CMK (cell line): Measurements from ENCODE around the gene ARMC7.
"Not testable (repeated sequence)": the region's sequence is repeated elsewhere in the genome, so short reads cannot be mapped to it uniquely, and the experiment has no call there.

Experiments used
- DNase-seq: peaks from one replicate; pipeline ENCODE4 v3.0.0-alpha.2; 2010; ENCODE audit warnings: low read depth

The ARMC7 gene

DNA sequence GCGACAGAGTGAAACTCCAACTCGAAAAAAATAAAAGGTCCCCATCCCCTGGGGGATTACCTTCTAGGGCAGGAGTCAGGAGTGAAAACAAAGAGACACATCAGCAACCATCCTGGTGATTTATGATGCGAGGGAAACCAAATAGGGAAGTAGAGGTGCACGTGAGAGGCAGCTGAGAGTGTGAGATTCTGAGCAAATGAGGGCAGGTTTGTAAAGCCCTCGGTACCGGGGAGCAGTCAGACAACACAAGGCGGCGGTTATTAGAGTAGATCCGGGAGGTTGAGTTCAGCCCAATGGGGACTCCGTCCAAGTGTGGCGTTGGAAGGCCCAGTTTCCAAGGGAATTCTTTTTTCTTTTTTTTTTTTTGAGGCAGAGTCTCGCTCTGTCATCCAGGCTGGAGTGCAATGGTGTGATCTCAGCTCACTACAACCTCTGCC is 7.4 kb upstream of the ARMC7 start:
- DNase-seq, result no peak

DNA sequence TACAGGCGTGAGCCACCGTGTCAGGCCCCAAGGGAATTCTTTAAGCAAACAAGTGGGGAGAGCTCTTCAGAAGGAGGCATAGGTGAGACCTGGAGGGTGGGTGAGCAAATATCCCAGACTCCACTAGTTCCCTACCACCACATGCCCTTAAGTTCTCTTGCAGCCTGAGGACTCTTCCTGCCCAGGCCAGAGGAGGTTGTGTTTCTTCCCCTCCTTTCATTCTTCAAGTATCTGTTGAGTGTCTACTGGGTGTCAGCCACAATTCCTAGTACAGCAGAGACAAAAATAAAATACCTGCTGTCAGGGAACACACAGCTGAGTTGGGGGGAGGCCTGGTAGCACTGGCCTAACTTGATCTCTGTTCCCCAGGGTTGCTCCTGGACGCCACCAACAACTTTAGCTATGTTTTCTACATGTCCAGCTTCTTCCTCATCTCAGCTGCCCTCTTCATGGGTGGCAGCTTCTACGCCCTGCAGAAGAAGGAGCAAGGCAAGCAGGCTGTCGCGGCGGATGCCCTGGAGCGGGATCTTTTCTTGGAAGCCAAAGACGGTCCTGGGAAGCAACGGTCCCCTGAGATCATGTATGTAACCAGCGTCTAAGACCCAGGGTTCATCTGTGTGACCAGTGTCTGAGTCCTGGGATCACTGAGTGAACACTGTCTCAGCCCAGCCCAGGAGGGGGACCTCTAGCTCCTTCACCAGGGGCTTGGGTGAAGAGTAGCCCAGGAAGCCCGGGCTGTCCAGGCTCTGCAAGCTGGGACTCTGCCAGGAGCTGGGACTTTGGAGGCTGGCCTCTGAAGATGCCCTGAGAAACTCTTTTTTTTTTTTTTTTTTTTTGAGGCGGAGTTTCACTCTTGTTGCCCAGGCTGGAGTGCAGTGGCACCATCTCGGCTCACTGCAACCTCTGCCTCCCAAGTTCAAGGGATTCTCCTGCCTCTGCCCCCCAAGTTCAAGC is 5.9 kb upstream of the ARMC7 start:
- DNase-seq, result no peak

- no peak for DNase-seq
Measured at GRCh38 chr17:75105126-75106080, 4.4 kb upstream of the ARMC7 start.

DNA sequence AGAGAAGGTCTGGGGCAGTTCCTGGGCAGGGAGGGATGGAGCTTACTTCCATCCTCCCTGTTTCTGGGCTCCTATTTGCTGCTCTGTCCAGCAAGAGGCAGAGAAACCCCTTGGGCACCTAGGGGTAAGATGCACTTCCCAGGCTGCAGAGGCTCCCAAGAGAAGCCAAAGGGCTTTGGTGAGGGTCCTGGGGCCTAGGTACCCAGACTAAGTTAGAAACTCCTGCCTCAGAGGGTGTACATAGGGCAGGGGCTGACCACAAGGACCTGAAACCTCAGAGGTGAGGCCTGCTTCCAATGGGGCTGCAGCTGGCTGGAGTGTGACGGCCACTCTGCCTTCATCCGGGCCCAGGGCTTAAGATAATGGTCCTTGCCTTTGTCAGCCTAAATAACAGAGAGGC is 1.6 kb upstream of the ARMC7 start:
- DNase-seq, result no peak

DNA sequence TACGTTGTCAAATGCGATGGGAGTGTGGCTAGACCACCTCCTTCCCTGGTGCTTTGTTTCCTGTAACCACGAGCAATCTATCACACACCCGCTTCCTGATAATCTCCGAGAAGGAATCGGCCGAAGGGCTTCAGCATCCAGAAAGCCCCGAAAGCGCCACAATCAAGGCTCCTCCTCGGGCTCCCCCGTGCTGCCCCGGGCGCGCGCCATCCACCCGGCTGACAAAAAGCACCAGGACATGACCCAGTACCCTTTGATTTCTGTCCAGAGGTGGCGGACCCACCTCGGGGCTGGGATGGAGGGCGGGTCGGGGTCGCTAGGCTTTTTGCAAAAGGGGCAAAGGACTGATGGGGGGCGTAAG is 743 bp upstream of the ARMC7 start:
- no peak for DNase-seq

DNA sequence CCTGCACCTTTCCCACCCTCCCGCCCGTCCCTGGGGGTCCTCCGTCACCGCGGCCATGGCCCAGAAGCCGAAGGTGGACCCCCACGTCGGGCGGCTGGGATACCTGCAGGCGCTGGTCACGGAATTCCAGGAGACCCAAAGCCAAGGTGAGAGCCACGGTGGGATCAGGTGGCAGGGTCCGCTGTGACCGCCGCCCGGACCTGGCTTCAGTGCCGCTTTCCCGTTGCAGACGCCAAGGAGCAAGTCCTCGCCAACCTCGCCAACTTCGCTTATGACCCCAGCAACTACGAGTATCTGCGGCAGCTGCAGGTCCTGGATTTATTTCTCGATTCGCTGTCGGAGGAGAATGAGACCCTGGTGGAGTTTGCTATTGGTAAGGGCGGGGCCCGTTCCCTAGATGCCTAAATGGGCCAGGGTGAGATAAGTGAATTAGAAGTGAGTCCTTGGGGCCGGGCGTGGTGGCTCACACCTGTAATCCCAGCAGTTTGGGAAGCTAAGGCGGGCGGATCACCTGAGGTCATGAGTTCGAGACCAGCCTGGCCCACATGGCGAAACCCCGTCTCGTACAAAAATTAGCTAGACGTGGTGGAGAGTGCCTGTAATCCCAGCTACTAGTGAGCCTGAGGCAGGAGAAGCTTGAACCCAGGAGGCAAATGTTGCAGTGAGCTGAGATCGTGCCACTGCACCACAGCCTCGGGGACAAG is 617 bp downstream of the ARMC7 start:
- no peak for DNase-seq

DNA sequence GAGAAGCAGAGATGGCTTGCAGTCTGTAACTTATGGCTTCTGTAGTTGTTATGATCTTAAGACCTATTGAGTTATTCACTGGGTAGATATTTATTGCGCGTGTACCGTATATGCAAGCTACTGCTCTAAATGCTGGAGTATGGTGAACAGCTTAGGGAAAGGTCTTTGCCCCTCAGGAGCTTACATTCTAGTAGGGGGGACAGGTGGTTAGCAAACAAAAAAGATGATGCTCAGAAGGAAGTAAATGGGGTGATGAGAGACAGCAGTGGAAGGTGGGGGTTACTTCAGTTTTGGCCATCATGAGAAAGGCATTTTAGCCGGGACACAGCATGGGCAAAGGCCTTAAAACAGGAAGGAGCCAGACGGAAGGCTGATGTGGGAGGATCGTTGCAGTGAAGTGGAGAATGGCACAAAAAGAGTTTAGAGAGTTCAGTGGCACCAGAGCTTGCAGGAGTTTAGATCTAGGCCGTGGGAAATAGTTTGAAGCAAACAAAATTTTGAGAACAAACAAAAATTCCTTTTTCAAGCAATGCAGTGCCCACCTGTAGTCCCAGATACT is 2.1 kb downstream of the ARMC7 start:
- no peak for DNase-seq

DNA sequence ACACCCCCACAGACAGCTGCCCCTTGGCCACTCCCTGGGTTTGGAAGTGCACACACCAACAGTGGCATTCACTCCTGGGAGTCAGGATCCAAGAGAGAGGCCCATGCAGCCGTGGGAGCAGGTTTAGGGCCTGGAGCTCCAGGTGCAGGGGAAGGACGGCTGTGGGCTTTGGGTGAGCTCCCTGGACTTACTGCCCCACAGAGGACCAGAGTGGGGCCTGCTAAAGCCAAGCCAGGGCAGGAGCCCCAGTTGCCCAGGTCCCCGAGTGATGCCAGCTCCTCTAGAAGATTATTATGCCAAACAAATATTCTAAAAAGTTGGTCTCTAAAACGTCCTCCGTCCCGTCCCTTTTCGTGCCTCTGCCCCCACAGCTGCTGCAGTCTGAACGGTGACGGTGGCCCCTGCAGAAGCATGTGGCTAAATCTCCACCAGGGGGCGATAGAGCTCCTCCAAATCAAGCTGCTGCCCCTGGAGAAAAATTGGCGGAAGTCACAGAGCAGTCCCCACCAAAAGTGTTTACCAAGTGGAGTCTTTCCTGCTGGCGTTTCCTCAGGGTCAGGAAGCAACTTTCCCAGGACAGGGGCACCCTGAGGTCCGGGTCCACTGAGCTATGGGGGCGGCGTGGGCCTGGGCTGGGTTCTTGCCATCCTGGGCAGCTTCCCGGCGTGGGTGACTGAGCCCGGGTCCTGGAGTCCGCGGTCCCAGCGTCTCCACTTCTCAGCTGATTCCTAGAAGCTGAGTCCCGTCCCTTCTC is 4.2 kb downstream of the ARMC7 start:
- DNase-seq, result peak; percentile 89

GRCh38 chr17:75114552-75115314 is 5.0 kb downstream of the ARMC7 start:
- no peak for DNase-seq

DNA sequence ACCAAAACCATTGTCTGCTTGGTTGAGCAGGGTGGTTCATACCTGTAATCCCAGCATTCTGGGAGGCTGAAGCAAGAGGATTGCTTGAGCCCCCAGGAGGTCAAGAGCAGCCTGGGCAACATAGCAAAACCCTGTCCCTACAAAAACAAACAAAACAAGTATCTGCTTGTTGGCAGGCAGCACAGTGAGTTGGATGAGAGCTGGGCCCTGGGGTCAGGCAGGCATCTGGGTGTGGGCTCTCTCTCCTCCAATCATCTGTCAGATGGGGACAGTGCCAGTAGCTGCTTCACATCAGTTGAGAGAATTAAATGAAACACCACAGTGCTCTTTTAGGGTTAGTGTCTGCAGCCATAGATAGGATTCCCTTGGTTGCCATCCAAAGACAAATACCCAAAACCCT is 5.8 kb downstream of the ARMC7 start:
- DNase-seq, result no peak

- DNase-seq, result no peak
Measured at GRCh38 chr17:75116737-75117136, 7.0 kb downstream of the ARMC7 start.

DNA sequence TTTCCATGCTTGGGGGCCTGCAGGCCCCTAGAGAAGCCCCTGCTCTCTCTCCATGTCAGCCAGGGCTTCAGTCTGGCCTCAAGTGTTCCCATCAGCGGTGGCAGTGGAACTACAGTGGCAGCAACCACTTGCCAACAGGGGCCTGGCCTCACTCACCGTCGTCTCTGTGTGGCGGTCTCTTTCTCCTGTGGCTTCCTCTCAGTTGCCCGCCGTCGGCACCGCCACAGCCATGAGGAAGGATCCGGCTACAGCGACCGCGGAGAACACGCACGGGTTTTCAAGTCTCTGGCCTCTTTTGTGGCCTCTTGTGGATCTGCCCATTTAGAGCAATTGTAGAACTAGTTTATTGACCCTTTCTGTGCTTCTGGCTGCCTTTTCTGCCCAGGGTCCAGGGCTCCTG is 8.5 kb downstream of the ARMC7 start:
- no peak for DNase-seq

DNA sequence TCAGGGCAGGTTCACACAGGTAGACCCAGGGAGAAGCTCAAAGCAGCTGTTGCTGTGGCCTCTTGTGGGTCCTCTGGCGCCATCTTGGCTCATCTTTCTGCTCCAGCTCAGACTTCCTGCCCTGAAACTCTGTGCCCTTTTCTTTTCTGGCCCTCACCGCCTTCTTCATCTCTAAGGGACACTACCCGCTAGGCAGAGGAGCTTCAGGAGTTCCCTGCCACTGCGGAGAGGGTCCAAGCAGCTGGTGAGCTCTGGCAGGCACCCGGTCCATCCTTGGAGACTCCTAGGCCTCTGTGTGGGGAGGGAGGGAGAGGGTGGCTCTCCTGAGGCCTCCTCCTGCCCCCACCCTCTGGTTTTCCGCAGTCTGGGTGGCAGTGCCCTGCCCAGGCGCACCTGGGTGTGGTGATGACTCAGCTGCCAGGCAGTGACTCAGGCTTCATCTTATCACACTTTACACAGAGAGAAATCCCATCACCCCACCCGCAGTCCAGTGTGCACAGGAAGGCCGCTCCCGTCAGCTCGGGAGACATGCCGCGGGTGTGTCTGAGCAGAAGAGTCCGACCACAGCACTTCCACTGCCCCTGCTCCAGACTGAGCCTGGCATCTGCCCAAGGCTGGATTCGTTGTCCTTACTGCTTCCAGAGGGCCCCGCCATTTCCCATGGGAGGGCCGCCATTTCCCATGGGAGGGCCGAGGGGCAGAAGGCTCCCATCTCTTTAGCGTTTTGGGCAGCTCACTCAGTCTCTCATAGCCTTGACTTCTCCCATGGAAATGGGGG is 14.5 kb downstream of the ARMC7 start:
- peak; percentile 88 for DNase-seq

GRCh38 chr17:75124819-75125162 is 15.0 kb downstream of the ARMC7 start:
- DNase-seq, result no peak

- DNase-seq, result no peak
Measured at GRCh38 chr17:75125984-75126383, 16.2 kb downstream of the ARMC7 start.

DNA sequence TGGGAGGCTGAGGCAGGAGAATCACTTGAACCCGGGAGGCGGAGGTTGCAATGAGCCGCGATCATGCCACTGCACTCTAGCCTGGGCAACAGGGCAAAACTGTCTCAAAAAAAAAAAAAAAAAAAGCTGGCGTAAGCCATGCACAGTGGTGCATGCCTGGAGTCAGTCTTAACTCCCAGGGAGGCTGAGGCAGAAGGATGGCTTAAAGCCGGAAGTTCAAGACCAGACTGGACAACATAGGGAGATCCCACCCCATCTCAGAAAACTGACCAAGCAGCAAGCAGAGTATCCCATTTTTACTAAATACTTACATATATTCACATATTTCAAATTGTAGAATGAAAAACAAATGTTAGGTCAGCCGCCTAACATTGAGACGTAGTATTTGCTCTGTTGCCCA is 17.2 kb downstream of the ARMC7 start:
- DNase-seq, result no peak

DNA sequence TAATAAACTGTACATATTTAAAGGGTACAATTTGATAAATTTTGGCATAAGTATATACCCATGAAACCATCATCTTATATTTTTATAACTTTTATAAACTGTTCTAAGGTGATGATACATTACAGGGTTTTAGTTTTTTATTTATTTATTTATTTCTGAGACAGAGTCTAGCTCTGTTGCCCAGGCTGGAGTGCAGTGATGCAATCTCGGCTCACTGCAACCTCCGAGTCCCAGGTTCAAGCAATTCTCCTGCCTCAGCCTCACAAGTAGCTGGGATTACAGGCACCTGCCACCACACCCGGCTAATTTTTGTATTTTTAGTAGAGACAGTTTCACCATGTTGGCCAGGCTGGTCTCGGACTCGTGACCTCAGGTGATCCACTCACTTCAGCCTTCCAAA is 18.2 kb downstream of the ARMC7 start:
- DNase-seq, result not testable (repeated sequence)

GRCh38 chr17:75128694-75129505 is 19.1 kb downstream of the ARMC7 start:
- DNase-seq, result no peak

DNA sequence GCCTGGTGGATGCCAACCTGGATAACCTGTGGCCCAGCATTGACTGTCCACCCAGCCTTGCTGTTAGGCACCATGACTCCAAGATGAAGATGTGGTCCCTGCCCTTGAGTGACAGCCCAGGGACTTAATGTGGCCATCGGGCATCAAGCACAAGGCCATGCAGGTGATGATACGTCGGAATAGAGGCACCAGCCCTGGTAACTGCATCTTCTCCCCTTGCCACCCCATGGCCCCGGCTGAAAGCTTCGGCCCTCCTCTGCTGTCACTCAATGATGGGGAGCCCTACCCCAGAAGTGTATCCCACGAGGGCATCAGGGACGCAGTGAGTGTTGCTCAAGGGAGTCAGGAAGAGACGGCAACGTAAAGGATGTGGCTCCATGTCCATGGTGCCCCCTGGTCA is 19.8 kb downstream of the ARMC7 start:
- DNase-seq, result no peak
